MM.1S (cell line): ENCODE results near the gene COBL.

Source experiments
- CTCF ChIP-seq: fragments of 300-600 bp; sonication (generic); IDR thresholded peaks from 2 replicates; pipeline ENCODE4 v1.5.1; 2016; ENCODE audit warnings: antibody characterized with exemption, low read length, mixed read lengths
- EZH2 ChIP-seq: fragments of 300-600 bp; sonication (generic); optimal IDR thresholded peaks from 2 replicates; pipeline ENCODE3; 2017; ENCODE audit warnings: low read depth, mild to moderate bottlenecking, antibody characterized with exemption, low read length, mixed read lengths

DNA sequence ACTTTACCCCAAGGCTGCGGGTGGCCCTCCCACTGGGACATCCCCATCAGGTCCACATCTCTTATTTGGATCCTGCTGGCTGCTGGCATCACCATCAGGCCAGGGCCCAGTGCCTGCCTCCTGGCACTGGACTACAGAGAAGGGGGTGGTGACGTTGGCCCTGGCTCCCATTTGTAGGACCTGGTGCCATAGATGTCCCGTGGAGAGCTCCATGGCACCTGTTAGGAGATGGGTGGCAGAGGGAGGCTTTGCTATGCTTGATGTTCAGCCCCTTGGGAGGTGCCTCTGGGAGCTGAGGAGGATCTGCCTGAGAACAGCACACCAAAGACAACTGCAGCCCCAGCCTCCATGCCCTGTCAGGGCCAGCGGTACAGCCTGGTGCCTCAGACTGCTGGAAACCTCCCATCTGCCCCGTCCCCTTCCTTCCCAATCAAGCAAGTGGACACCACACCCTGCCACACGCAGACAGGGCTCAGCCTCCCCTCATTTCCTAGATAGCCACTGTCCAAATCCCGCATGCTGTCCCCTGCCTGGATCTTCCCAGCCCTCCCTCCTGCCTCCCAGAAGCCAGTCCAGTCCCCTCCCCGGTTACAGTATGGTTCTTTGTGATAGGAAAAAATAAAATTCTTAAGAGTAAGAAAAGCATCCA lies 303.9 kb downstream of the COBL start:
- no peak for TF ChIP-seq EZH2
- no peak for TF ChIP-seq CTCF
